Ishikawa (cell line): ENCODE measurements around the gene MPLKIP.
A peak's percentile ranks its signal among the peaks of the same experiment; 100 is the strongest.

Experiments used
- CEBPB ChIP-seq: IDR thresholded peaks from 2 replicates; pipeline ENCODE4 v1.6.1; 2012
- CREB1 ChIP-seq: IDR thresholded peaks from 2 replicates; pipeline ENCODE4 v1.6.1; 2012; ENCODE audit warnings: low read depth
- EGR1 ChIP-seq: IDR thresholded peaks from 2 replicates; pipeline ENCODE4 v1.6.1; 2012
- EP300 ChIP-seq: IDR thresholded peaks from 2 replicates; pipeline ENCODE4 v1.6.1; 2012; ENCODE audit warnings: borderline replicate concordance
- FOXM1 ChIP-seq: IDR thresholded peaks from 2 replicates; pipeline ENCODE4 v1.6.1; 2012; ENCODE audit warnings: low read depth, borderline replicate concordance
- MAX ChIP-seq: IDR thresholded peaks from 2 replicates; pipeline ENCODE4 v1.6.1; 2012
- NFIC ChIP-seq: IDR thresholded peaks from 2 replicates; pipeline ENCODE4 v1.6.1; 2012
- RAD21 ChIP-seq: IDR thresholded peaks from 2 replicates; pipeline ENCODE4 v1.6.1; 2012; ENCODE audit warnings: low read depth
- TAF1 ChIP-seq: IDR thresholded peaks from 2 replicates; pipeline ENCODE4 v1.6.1; 2012; ENCODE audit warnings: low read depth, mild to moderate bottlenecking
- TCF12 ChIP-seq: IDR thresholded peaks from 2 replicates; pipeline ENCODE4 v1.6.1; 2012; ENCODE audit warnings: low read depth
- TEAD4 ChIP-seq: IDR thresholded peaks from 2 replicates; pipeline ENCODE4 v1.6.1; 2012
- YY1 ChIP-seq: IDR thresholded peaks from 2 replicates; pipeline ENCODE4 v1.6.1; 2012; ENCODE audit warnings: low read depth
- ZBTB7A ChIP-seq: IDR thresholded peaks from 2 replicates; pipeline ENCODE4 v1.6.1; 2012; ENCODE audit warnings: low read depth
- TF ChIP-seq, protein P1 (sequence below): IDR thresholded peaks from 2 replicates; pipeline ENCODE4 v1.6.1; 2012
- TF ChIP-seq, protein P2 (sequence below): IDR thresholded peaks from 2 replicates; pipeline ENCODE4 v1.6.1; 2012; ENCODE audit warnings: low read depth, mild to moderate bottlenecking

The MPLKIP gene

DNA sequence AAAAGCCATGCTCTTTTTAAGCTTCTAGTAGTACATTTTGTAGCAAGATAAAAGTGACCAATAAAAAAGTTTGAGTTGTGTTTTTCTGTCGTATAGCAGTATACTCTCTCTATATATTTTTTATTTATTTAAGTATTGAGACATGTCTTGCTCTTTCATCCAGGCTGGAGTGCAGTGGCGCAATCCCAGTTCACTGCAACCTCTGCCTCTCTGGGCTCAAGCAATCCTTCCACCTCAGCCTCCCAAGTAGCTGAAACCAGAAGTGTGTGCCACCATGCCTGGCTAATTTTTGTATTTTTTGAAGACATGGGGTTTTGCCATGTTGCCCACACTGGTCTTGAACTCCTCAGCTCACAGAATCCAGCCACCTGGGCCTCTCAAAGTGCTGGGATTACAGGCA lies 3.1 kb upstream of the MPLKIP start:
- TF ChIP-seq CEBPB (no peak), NFIC (no peak), YY1 (no peak), MAX (no peak), RAD21 (no peak), TEAD4 (no peak)

GRCh38 chr7:40135317-40135610 lies 842 bp upstream of the MPLKIP start:
- TF ChIP-seq CEBPB (no peak), RAD21 (no peak), TAF1 (no peak), NFIC (no peak), TCF12 (no peak), MAX (no peak), EP300 (no peak), TEAD4 (no peak), CREB1 (no peak), YY1 (no peak), EGR1 (no peak)
- TF ChIP-seq, protein P1, sequence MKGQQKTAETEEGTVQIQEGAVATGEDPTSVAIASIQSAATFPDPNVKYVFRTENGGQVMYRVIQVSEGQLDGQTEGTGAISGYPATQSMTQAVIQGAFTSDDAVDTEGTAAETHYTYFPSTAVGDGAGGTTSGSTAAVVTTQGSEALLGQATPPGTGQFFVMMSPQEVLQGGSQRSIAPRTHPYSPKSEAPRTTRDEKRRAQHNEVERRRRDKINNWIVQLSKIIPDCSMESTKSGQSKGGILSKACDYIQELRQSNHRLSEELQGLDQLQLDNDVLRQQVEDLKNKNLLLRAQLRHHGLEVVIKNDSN = no peak
- TF ChIP-seq, protein P2, sequence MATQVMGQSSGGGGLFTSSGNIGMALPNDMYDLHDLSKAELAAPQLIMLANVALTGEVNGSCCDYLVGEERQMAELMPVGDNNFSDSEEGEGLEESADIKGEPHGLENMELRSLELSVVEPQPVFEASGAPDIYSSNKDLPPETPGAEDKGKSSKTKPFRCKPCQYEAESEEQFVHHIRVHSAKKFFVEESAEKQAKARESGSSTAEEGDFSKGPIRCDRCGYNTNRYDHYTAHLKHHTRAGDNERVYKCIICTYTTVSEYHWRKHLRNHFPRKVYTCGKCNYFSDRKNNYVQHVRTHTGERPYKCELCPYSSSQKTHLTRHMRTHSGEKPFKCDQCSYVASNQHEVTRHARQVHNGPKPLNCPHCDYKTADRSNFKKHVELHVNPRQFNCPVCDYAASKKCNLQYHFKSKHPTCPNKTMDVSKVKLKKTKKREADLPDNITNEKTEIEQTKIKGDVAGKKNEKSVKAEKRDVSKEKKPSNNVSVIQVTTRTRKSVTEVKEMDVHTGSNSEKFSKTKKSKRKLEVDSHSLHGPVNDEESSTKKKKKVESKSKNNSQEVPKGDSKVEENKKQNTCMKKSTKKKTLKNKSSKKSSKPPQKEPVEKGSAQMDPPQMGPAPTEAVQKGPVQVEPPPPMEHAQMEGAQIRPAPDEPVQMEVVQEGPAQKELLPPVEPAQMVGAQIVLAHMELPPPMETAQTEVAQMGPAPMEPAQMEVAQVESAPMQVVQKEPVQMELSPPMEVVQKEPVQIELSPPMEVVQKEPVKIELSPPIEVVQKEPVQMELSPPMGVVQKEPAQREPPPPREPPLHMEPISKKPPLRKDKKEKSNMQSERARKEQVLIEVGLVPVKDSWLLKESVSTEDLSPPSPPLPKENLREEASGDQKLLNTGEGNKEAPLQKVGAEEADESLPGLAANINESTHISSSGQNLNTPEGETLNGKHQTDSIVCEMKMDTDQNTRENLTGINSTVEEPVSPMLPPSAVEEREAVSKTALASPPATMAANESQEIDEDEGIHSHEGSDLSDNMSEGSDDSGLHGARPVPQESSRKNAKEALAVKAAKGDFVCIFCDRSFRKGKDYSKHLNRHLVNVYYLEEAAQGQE = no peak

- TF ChIP-seq, protein P2 = no peak
- TF ChIP-seq MAX = 0 out of 2 replicates have a peak, but pooled peaks have one; percentile 7
Measured at GRCh38 chr7:40133561-40134427, 628 bp downstream of the MPLKIP start.

DNA sequence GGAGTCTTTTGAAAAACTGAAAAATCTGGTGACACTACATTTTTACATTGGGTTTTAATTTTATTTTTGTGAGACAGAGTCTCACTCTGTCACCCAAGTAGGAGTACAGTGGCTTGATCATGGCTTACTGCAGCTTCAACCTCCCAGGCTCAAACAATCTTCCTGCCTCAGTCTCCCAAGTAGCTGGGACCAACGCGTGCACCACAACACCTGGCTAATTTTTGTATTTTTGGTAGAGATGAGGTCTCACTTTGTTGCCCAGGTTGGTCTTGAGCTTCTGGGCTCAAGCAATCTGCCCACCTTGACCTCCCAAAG lies 11.5 kb downstream of the MPLKIP start:
- TF ChIP-seq RAD21 (no peak), EP300 (no peak), FOXM1 (no peak), YY1 (no peak), TEAD4 (no peak), CREB1 (no peak), MAX (no peak), NFIC (no peak), TAF1 (no peak), EGR1 (no peak), TCF12 (no peak)
- TF ChIP-seq, protein P2 = no peak
- TF ChIP-seq, protein P1 = no peak

DNA sequence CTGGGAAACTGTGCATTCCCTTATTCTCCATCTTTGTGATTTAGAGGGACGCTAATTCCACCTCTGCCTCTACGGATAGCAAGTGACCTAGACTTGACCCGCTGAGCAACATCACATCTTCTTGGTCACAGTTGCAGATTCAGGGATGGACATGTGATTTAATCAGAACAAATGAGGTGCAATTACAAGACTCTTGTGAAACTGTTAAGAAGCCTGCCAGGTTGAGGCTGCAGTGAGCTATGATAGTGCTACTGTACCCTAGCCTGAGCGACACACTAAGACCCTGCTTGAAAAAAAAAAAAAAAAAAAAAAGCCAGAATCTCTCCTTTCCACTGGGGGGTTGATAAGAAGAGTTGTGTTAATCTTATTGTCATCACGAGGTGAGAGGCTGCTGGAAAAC lies 14.4 kb downstream of the MPLKIP start:
- no peak for TF ChIP-seq FOXM1
- no peak for TF ChIP-seq CREB1
- TF ChIP-seq TCF12 = no peak
- no peak for TF ChIP-seq TAF1
- no peak for TF ChIP-seq EGR1
- TF ChIP-seq, protein P1 = no peak
- TF ChIP-seq RAD21 = no peak
- no peak for TF ChIP-seq MAX
- no peak for TF ChIP-seq YY1
- TF ChIP-seq ZBTB7A = no peak
- TF ChIP-seq CEBPB = no peak
- TF ChIP-seq, protein P2 = no peak
- TF ChIP-seq NFIC = no peak
